NCI-H748 (cell line): ENCODE data around the gene CTXN1.
"Not testable (repeated sequence)": the region's sequence is repeated elsewhere in the genome, so short reads cannot be mapped to it uniquely, and the experiment has no call there.

Experiments used
- DNase-seq: peaks from one replicate; lab custom pipeline; 2025; ENCODE audit not compliant: unreplicated experiment; lab: John Stamatoyannopoulos, UW

The CTXN1 gene

GRCh38 chr19:7926727-7927604 lies 1.0 kb upstream of the CTXN1 start:
- DNase-seq, result no peak

- DNase-seq, result peak; percentile 77
Measured at GRCh38 chr19:7925171-7925851, 624 bp downstream of the CTXN1 start.

GRCh38 chr19:7924651-7925170 lies 1.2 kb downstream of the CTXN1 start:
- no peak for DNase-seq

GRCh38 chr19:7924241-7924640 lies 1.7 kb downstream of the CTXN1 start:
- no peak for DNase-seq

- DNase-seq, result no peak
Measured at GRCh38 chr19:7923295-7924191, 2.4 kb downstream of the CTXN1 start.

GRCh38 chr19:7922836-7923195 lies 3.1 kb downstream of the CTXN1 start:
- no peak for DNase-seq

GRCh38 chr19:7921967-7922835 lies 3.7 kb downstream of the CTXN1 start:
- no peak for DNase-seq

GRCh38 chr19:7921302-7921966 lies 4.5 kb downstream of the CTXN1 start:
- DNase-seq, result peak; percentile 35

GRCh38 chr19:7920519-7921301 lies 5.2 kb downstream of the CTXN1 start:
- DNase-seq, result peak; percentile 96

- DNase-seq, result peak; percentile 90
Measured at GRCh38 chr19:7919610-7920518, 6.1 kb downstream of the CTXN1 start, which contains the start of gene SNAPC2. SNAPC2 (plus strand) TSS chr19:7920338; CDS start chr19:7920367, 29 bp downstream.

- DNase-seq, result no peak
Measured at GRCh38 chr19:7918615-7919421, 7.1 kb downstream of the CTXN1 start.

GRCh38 chr19:7918062-7918614 lies 7.8 kb downstream of the CTXN1 start:
- DNase-seq, result not testable (repeated sequence)

GRCh38 chr19:7917267-7918061 lies 8.5 kb downstream of the CTXN1 start:
- DNase-seq, result peak; percentile 67

GRCh38 chr19:7916955-7917266 lies 9.0 kb downstream of the CTXN1 start:
- DNase-seq, result peak; percentile 23

- DNase-seq, result peak; percentile 41
Measured at GRCh38 chr19:7916103-7916954, 9.6 kb downstream of the CTXN1 start.
